Retinal pigment epithelial cell (primary cell): ENCODE results near the gene CEACAM3.
A peak's percentile ranks its signal among the peaks of the same experiment; 100 is the strongest.

ENCODE experiments used
- DNase-seq: peaks from one replicate; pipeline ENCODE4 v3.0.0-alpha.2; 2010; ENCODE audit warnings: low read depth
- H3K4me3 ChIP-seq: 2 replicates; pipeline ENCODE4 v1.5.1; 2011; ENCODE audit warnings: mild to moderate bottlenecking, low read length, control low read depth, moderate library complexity
- CTCF ChIP-seq: conservative IDR thresholded peaks from 2 replicates; pipeline ENCODE4 v1.5.1; 2011; ENCODE audit warnings: low read depth, low read length, control low read depth, inconsistent platforms

Gene CEACAM3

GRCh38 chr19:41816761-41817160 is 20.4 kb downstream of the CEACAM3 start:
- DNase-seq: no peak
- TF ChIP-seq CTCF: no peak
- no peak overlapping the region for H3K4me3 ChIP-seq

GRCh38 chr19:41821003-41821735 is 24.8 kb downstream of the CEACAM3 start:
- no peak for DNase-seq
- TF ChIP-seq CTCF: peak; percentile 68

DNA sequence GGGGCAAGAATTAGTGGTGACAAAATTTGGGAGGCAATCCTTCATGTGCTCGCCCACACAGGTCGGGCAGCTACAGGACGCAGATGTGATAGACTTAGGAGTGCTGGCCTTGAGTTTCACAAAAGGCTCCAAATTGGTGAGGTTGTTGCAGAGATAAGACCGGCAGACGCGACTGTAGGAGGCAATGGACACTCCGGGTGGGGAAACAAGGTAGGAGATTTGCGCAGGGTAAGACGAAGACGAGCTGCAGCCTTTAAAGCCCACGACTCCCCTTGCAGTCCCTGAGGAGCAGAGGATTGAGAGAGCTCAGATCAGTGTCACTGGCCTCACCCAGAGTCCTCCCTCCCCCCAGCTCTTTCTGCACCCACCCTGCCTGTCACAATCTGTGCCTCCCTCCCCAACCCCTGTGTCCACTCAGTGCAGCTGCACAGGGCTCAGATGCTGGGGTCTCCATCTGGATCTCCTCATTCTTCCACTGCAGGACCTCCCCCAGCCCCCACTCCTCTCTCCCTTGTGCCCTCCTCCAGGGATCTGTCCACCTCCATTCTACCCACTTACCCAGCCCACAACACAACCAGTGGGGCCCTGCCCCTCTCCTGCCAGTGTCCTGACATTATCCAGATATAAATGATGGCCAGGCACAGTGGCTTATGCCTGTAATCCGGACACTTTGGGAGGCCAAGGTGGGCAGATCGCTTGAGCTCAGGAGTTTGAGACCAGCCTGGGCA is 41.8 kb downstream of the CEACAM3 start:
- H3K4me3 ChIP-seq: no peak overlapping the region
- DNase-seq: no peak
- TF ChIP-seq CTCF: no peak

More at GRCh38 chr19:41821003-41821735, 24.8 kb downstream of the CEACAM3 start:
- H3K4me3 ChIP-seq: no peak overlapping the region

DNA sequence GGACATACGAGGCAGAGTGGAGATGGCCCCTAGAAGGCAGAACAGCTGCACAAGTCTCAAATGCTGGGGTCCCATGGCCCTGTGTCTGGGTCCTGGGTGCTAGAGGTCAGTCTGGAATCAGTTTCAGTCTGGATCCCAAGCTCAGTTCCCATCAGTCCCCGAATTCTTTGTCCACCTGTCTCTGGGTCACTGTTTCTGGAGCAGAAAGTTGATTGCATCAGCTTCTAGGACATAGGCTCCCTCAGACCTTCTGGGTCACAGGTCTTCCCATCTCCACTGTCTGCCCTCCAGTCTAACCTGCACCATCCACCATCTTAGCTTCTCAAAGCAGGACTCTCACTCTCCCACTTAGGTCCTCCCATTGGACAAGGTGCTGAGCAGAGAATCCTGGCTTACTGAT is 42.8 kb downstream of the CEACAM3 start:
- no peak for DNase-seq
- H3K4me3 ChIP-seq: no peak overlapping the region
- no peak for TF ChIP-seq CTCF

DNA sequence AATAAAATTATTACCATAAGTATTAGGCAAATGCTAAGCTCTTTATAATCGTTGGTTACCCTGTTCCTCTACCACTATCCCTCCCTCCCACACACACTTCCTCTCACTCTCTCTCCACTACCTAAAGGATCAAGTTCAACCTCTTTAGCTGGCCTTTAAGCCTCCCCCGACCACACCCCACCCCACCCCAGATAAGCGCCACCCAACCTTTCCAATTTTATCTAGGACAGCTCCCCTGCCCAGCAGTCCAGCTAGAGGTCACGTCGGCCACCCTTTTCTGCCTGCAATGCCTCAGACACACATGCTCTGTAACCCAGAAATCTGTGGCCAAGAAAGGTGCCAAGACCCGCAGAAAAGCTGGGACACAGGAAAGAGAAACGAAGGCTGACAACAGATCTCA is 47.0 kb downstream of the CEACAM3 start:
- no peak for TF ChIP-seq CTCF
- H3K4me3 ChIP-seq: no peak overlapping the region
- DNase-seq: no peak

DNA sequence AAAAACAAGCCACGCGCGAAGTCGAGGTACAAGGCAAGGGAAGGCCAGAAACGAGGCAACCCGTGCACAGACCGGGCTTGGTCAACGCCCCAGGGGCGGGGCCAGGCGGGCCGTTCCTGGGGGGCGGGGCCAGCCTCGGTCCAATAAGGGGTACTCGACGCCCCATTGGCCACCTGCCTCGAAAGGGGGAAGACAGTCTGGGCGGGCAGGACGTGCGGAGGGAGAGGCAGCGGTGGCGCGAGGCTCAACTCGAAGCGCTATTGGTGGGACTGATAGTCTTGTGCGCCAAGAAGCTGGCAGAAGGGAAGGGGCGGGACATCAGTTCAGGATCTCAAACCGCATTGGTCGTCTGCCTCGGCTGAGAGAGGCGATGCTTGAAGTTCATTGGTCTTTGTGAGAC is 48.2 kb downstream of the CEACAM3 start, which contains the start of gene LYPD4:
Gene LYPD4 (minus strand): TSS at position 83 of the 400 bp plus-strand sequence. CDS start 5,398 bp downstream, outside the sequence.
- no peak within 1 kb of the TSS for H3K4me3 ChIP-seq
- TF ChIP-seq CTCF: no peak
- DNase-seq: no peak

- no peak for TF ChIP-seq CTCF
- H3K4me3 ChIP-seq: no peak within 1 kb of the TSS
These were observed 48.4 kb downstream of the CEACAM3 start, which contains the start of gene DMRTC2 for GRCh38 chr19:41845001-41845050. DMRTC2 (plus strand) TSS chr19:41845042; CDS start chr19:41847429, 2,387 bp downstream.

More at GRCh38 chr19:41845001-41845050, 48.4 kb downstream of the CEACAM3 start, which contains the start of gene DMRTC2:
- DNase-seq: no peak
